Uterus (tissue), 4 donors: Measurements from ENCODE around the gene RNF166. TPM values are rescaled to one million over a fixed set of nuclear protein-coding genes. Genes with fewer than 3 reads are reported as not detected.

ENCODE experiments used
- DNase-seq, 2 donors: peaks; one replicate each; pipeline ENCODE4 v3.0.0-alpha.2; 2019 to 2020
- H3K27ac ChIP-seq, 2 donors: fragments of 200-600 bp; sonication (generic); 1 replicate in 1 of 2; 2 replicates in 1 of 2; pipeline ENCODE4 v1.5.1; 2016 to 2018
- H3K27me3 ChIP-seq, 2 donors: fragments of 200-600 bp; sonication (generic); one replicate each; pipeline ENCODE4 v1.5.1; 2018 to 2019; ENCODE audit warnings: control low read depth in 1 of 2
- H3K36me3 ChIP-seq, 2 donors: fragments of 200-600 bp; sonication (generic); one replicate each; pipeline ENCODE4 v1.5.1; 2019; ENCODE audit warnings: control low read depth in 1 of 2
- H3K4me1 ChIP-seq, 2 donors: fragments of 200-600 bp; sonication (generic); one replicate each; pipeline ENCODE4 v1.5.1; 2018 to 2019; ENCODE audit warnings: control low read depth in 1 of 2
- H3K4me3 ChIP-seq, 2 donors: fragments of 200-600 bp; sonication (generic); 1 replicate in 1 of 2; 2 replicates in 1 of 2; pipeline ENCODE4 v1.5.1; 2018 to 2019; ENCODE audit warnings: mild to moderate bottlenecking in 1 of 2
- H3K9me3 ChIP-seq, 2 donors: fragments of 200-600 bp; sonication (generic); one replicate each; pipeline ENCODE4 v1.5.1; 2019; ENCODE audit warnings: control low read depth in 1 of 2
- POLR2A ChIP-seq, 2 donors: fragments of 450-650 bp; IDR thresholded peaks; one replicate each; pipeline ENCODE4 v1.6.1; 2016; ENCODE audit warnings: antibody characterized with exemption in 2 of 2, mild to moderate bottlenecking in 1 of 2, moderate library complexity in 1 of 2
- intact Hi-C: fragments of 100-400 bp; cut with DNase I; formaldehyde crosslinking; loops from one replicate; pipeline ENCODE4 v1.15.1; 2023; ENCODE audit warnings: low total_unique reads
- total RNA-seq, 4 donors: library from RNA; depleted of rRNA in 3 of 4; stranded (reverse); fragments of >200 nt in 3 of 4; gene quantifications; one replicate each; pipeline versions ENCODE4 v1.1.0 to v1.2.4, GENCODE V29; 2014 to 2023
- TF ChIP-seq, protein P1 (sequence below), 4 experiments: fragments of 200-600 bp in 2 of 4; fragments of 450-650 bp in 2 of 4; sonication (generic) in 2 of 4; IDR thresholded peaks; one replicate each; pipeline ENCODE4 v1.5.1; 2016 to 2019; ENCODE audit warnings: antibody characterized with exemption in 4 of 4, mild to moderate bottlenecking in 2 of 4, moderate library complexity in 1 of 4
- donor health status: DM: yes; HTN: yes; CAD: no.

The RNF166 gene
- total RNA-seq, 4 donors from 2014 or later = 14.2 to 33.2 (median 20.0) TPM

DNA sequence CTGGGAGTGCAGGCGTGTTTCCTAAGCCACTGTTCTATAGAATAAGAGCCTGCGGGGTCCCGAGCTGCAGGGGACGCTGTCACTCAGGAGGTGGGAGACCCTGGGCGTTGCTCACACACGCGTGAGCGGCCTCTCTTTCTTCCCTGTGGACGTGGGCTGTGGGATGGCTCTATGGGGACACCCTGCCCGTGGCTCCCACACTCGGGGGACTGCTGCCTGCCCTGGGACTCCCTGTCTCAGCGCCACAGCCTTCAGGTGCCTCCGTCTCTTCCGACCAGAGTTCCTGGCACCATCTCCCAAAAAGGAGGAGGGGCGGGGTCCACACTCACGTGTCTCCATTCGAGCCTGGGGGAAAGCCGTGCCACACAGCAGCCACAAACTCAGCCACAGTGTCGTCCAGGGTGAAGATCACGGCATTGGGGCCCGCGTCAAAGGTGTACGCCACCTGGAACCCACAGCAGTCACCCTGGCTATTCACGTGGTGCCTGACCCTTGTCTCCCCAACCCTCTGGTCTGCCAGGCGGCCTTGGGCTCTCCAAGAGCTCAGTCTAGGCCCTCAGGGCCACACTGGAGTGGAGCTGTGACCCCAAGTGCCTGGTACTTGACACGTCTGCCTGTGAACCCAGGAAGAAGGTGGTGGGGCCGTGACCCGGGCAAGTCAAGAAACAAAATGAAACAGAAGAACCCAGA, 51.7 kb downstream of the RNF166 start:
- no peak overlapping the region for H3K4me3 ChIP-seq
- H3K27me3 ChIP-seq = no peaks in the 10 kb centered on the region
- H3K4me1 ChIP-seq = no peaks in the 10 kb centered on the region
- H3K9me3 ChIP-seq = no peaks in the 10 kb centered on the region
- no peaks in the 10 kb centered on the region for H3K36me3 ChIP-seq
- H3K27ac ChIP-seq = no peak overlapping the region
- intact Hi-C loops = no loop called here
- TF ChIP-seq, protein P1, sequence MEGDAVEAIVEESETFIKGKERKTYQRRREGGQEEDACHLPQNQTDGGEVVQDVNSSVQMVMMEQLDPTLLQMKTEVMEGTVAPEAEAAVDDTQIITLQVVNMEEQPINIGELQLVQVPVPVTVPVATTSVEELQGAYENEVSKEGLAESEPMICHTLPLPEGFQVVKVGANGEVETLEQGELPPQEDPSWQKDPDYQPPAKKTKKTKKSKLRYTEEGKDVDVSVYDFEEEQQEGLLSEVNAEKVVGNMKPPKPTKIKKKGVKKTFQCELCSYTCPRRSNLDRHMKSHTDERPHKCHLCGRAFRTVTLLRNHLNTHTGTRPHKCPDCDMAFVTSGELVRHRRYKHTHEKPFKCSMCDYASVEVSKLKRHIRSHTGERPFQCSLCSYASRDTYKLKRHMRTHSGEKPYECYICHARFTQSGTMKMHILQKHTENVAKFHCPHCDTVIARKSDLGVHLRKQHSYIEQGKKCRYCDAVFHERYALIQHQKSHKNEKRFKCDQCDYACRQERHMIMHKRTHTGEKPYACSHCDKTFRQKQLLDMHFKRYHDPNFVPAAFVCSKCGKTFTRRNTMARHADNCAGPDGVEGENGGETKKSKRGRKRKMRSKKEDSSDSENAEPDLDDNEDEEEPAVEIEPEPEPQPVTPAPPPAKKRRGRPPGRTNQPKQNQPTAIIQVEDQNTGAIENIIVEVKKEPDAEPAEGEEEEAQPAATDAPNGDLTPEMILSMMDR (IDR thresholded peaks at IDR 0.05) = no peak
- TF ChIP-seq POLR2A (IDR thresholded peaks at IDR 0.05) = no peak
- no peak for DNase-seq

DNA sequence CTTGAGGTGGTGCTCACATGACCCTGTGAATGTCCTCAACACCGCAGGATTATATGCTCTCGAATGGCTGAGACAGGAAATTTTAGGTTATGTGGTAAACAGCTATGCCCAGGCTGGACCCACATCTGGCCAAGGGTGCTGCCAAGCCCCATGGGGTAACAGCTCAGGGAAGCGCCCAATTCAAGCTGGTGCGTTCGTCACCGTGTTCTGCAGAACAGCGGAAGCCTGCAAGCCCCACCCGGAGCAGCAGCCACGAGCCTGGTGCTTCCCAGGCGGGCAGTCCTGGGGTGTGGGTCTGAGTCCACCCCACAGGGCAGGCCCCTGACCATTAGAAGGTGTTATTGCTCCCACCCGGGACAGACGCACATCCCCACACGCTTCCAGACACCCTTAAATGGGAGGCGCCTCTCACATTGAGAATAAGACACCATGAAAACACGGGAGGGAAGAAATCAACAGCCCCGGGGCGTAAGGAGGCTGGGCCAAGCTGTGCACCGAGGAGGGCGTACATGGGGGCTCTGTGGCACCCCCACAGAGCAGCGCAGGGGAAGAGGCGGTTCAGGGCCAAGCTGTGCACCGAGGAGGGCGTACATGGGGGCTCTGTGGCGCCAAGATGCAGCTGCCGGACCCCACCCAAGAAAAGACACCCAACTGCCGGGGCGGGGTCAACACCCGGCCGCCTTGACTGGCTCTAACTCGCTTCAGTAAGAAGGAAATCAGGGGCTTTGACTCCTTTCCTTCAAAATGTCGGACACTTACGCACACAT, 52.4 kb downstream of the RNF166 start:
- intact Hi-C loops = no loop called here
- no peaks in the 10 kb centered on the region for H3K27me3 ChIP-seq
- no peak for DNase-seq
- no peak overlapping the region for H3K4me3 ChIP-seq
- no peak for TF ChIP-seq POLR2A (IDR thresholded peaks at IDR 0.05)
- TF ChIP-seq, protein P1 (IDR thresholded peaks at IDR 0.05) = no peak
- H3K9me3 ChIP-seq = no peaks in the 10 kb centered on the region
- no peaks in the 10 kb centered on the region for H3K4me1 ChIP-seq
- H3K36me3 ChIP-seq = no peaks in the 10 kb centered on the region
- no peak overlapping the region for H3K27ac ChIP-seq

DNA sequence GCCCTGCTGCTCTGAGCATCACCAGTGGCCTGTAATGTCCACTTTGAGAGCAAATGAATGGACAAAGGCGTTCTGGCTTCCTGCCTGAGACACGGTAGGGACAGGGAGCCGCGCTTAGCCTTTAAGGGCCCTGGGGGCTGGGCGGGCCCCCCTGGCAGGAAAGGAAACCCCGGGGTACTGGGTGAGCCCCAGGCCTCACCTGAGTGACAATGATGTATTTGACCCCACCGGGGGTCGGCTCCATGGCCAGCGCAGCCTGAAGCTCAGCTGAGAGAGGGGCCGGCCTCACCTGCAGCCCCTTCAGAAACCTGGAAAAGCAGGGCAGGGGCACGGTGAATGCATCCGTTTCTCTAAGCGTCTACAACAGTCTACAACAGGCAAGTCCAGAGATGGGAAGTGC, 53.1 kb downstream of the RNF166 start:
- no peaks in the 10 kb centered on the region for H3K9me3 ChIP-seq
- H3K36me3 ChIP-seq = no peaks in the 10 kb centered on the region
- intact Hi-C loops = no loop called here
- DNase-seq = no peak
- no peak overlapping the region for H3K27ac ChIP-seq
- no peaks in the 10 kb centered on the region for H3K27me3 ChIP-seq
- H3K4me1 ChIP-seq = no peaks in the 10 kb centered on the region
- TF ChIP-seq, protein P1 (IDR thresholded peaks at IDR 0.05) = no peak
- no peak for TF ChIP-seq POLR2A (IDR thresholded peaks at IDR 0.05)
- H3K4me3 ChIP-seq = no peak overlapping the region

DNA sequence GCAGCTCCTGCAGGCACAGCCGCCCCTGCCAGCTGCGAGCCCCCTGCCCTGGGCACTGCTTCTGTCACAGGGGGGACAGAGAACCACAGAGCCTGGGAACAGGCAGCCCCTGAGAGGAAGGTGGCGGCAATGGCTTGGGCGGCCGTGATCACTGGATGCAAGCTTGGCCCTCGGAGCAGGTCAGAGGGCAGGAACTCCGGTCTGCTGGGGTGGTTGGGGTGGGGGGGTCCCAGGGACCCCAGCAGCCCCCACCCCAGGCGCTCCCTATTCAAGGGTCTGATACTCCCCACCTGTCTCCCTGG, 53.5 kb downstream of the RNF166 start:
- TF ChIP-seq, protein P1 (IDR thresholded peaks at IDR 0.05) = no peak
- no peak for TF ChIP-seq POLR2A (IDR thresholded peaks at IDR 0.05)
- intact Hi-C loops = no loop called here
- no peaks in the 10 kb centered on the region for H3K36me3 ChIP-seq
- no peaks in the 10 kb centered on the region for H3K27me3 ChIP-seq
- no peak for DNase-seq
- H3K9me3 ChIP-seq = no peaks in the 10 kb centered on the region
- no peak overlapping the region for H3K27ac ChIP-seq
- H3K4me3 ChIP-seq = no peak overlapping the region
- no peaks in the 10 kb centered on the region for H3K4me1 ChIP-seq

DNA sequence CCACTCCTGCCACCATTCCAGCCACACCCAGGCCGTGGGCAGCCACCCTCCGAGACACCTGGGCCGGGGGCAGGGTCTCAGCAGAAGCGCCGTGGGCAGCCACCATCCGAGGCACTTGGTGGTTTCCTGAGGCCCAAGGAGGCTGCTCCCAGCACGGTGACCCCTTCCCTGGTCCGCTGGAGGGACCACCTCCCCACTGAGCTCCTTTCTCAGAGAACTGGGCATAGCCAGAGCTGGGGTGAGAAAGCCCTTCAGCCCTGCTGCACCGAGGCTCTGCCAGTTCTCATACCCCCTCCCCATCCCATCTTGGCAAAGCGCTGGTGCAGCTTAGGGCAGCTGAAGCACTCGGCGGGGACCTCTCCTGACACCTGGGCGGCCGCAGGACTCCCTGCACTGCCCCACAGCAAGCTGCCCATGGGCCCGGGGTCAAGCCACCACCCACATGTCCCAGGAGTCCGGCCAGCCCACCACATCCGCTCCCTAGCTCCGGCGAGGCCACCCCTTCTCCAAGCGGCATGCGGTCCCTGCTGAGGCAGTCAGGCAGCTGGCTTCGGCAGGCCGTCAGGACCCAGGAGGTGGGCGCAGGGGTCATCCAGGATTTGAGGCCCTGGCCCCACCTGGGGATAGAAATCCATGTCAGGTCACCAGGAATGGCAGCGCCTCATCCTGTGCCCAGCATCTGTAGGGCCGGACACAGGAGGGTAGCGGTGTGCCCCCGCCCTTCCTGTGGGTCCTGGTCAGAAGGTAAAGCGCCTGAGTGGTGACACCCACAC, 54.0 kb downstream of the RNF166 start:
- Histone ChIP-seq H3K36me3 (no peaks in the 10 kb centered on the region), H3K27me3 (no peaks in the 10 kb centered on the region), H3K4me1 (no peaks in the 10 kb centered on the region), H3K27ac (no peak overlapping the region), H3K4me3 (no peak overlapping the region), H3K9me3 (no peaks in the 10 kb centered on the region)
- DNase-seq = no peak
- TF ChIP-seq POLR2A (IDR thresholded peaks at IDR 0.05) = no peak
- TF ChIP-seq, protein P1 (IDR thresholded peaks at IDR 0.05) = no peak
- intact Hi-C loops = no loop called here
